Fibroblast of villous mesenchyme (primary cell): ENCODE measurements around the gene PRRT3. TPM values are rescaled to one million over a fixed set of nuclear protein-coding genes. Genes with fewer than 3 reads are reported as not detected.
"Not testable (repeated sequence)": the region's sequence is repeated elsewhere in the genome, so short reads cannot be mapped to it uniquely, and the experiment has no call there.

Source experiments
- DNase-seq: peaks from one replicate; pipeline ENCODE4 v3.0.0-alpha.2; 2010; ENCODE audit warnings: low read depth
- H3K4me3 ChIP-seq: 2 replicates; pipeline ENCODE4 v1.5.1; 2011; ENCODE audit warnings: low read depth, mild to moderate bottlenecking, low read length
- CTCF ChIP-seq: IDR thresholded peaks from 2 replicates; pipeline ENCODE4 v1.5.1; 2012; ENCODE audit warnings: low read depth, mild to moderate bottlenecking, low read length; ENCODE audit not compliant: insufficient read depth
- total RNA-seq: library from RNA; depleted of rRNA; stranded (reverse); fragments of >200 nt; gene quantifications from 2 replicates; pipeline ENCODE4 v1.2.3, GENCODE V29; 2012

PRRT3 gene
- total RNA-seq, 1 donor = 3.5 TPM

- no peak for TF ChIP-seq CTCF
- H3K4me3 ChIP-seq = no peak overlapping the region
- DNase-seq = no peak
These were observed 11.5 kb downstream of the PRRT3 start for GRCh38 chr3:9940746-9941145.

GRCh38 chr3:9939906-9940305 lies 12.3 kb downstream of the PRRT3 start:
- H3K4me3 ChIP-seq, DNase-seq: not testable (repeated sequence)

GRCh38 chr3:9938966-9939365 lies 13.2 kb downstream of the PRRT3 start:
- no peak overlapping the region for H3K4me3 ChIP-seq
- TF ChIP-seq CTCF = no peak
- DNase-seq = no peak

GRCh38 chr3:9937486-9938238 lies 14.5 kb downstream of the PRRT3 start:
- no peak for DNase-seq
- no peak overlapping the region for H3K4me3 ChIP-seq
- no peak for TF ChIP-seq CTCF

GRCh38 chr3:9935966-9936510 lies 16.2 kb downstream of the PRRT3 start:
- no peak for TF ChIP-seq CTCF
- no peak for DNase-seq
- no peak overlapping the region for H3K4me3 ChIP-seq

- H3K4me3 ChIP-seq = no peak overlapping the region
- no peak for TF ChIP-seq CTCF
- DNase-seq = no peak
These were observed 17.2 kb downstream of the PRRT3 start for GRCh38 chr3:9934993-9935392.

GRCh38 chr3:9934235-9934621 lies 18.0 kb downstream of the PRRT3 start:
- TF ChIP-seq CTCF = peak; percentile 18
- DNase-seq = no peak
- H3K4me3 ChIP-seq = peak overlapping the region; percentile 84
